Measurements from ENCODE around the gene FGF14.

Gene FGF14

DNA sequence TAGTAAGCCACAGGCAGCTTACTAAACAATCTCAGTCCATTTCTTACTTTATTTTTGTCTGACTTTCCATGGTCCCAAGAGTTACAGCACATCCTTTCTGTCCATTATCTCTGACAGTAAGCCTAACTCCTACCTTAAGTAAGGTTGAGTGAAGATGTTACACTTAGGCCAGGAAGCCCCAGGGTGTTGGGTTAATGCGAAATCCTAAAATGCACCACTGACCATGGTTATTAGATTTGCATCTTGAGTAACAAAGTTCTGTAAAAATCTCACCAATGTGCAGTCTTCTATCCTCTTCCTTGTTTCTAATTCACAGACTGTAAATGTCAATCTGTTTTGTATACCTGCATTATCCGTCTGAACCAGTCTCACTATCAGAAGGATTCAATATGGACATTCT is 462.5 kb downstream of the FGF14 start (continued):
- no peak for TF ChIP-seq ZNF398 (tag by site-specific recombination; IDR thresholded peaks at IDR 0.05)
- TF ChIP-seq ZSCAN4 (tag by site-specific recombination; IDR thresholded peaks at IDR 0.05), result no peak
- TF ChIP-seq PRDM10 (tag by site-specific recombination; IDR thresholded peaks at IDR 0.05), result no peak
- TF ChIP-seq TRIM28 (IDR thresholded peaks at IDR 0.05; ENCODE audit: borderline replicate concordance, low read length), result no peak
- no peak for TF ChIP-seq ZNF223 (tag by site-specific recombination; IDR thresholded peaks at IDR 0.05)
- TF ChIP-seq, protein P1, sequence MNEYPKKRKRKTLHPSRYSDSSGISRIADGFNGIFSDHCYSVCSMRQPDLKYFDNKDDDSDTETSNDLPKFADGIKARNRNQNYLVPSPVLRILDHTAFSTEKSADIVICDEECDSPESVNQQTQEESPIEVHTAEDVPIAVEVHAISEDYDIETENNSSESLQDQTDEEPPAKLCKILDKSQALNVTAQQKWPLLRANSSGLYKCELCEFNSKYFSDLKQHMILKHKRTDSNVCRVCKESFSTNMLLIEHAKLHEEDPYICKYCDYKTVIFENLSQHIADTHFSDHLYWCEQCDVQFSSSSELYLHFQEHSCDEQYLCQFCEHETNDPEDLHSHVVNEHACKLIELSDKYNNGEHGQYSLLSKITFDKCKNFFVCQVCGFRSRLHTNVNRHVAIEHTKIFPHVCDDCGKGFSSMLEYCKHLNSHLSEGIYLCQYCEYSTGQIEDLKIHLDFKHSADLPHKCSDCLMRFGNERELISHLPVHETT (tag by site-specific recombination; IDR thresholded peaks at IDR 0.05), result no peak
- TF ChIP-seq ZNF362 (tag by site-specific recombination; IDR thresholded peaks at IDR 0.05), result no peak
- TF ChIP-seq ZNF391 (tag by site-specific recombination; IDR thresholded peaks at IDR 0.05; ENCODE audit: borderline replicate concordance, low read depth), result no peak
- no peak for TF ChIP-seq ZNF571 (tag by site-specific recombination; IDR thresholded peaks at IDR 0.05)
- no peak for TF ChIP-seq ZFP3 (tag by site-specific recombination; IDR thresholded peaks at IDR 0.05; ENCODE audit: low read depth)

DNA sequence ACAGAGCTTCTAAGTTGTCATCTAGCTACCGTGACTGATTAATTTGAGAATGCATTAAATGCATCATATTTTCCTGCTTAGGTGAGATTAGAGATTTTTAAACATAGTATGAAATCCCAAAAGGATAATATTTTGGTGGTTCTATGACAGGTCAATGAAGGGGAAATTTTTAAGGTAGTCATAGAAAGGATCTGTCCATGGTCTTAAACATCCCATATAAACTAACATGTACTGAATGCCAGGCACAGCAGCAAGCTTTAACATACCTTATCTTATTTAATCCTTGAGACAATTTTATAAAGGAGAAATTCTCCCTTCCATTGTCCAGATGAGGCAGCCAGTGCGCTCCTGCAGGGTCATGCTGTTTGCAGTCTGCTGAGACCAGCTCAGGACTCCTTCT is 466.0 kb downstream of the FGF14 start:
- no peak for TF ChIP-seq ZNF48 (tag by site-specific recombination; IDR thresholded peaks at IDR 0.05)
- TF ChIP-seq REST (tag by site-specific recombination; IDR thresholded peaks at IDR 0.05), result peak; percentile 69; the same call in 1 of the 2 replicates
- Histone ChIP-seq H3K4me3 (ENCODE audit: low read depth, low read length) (no peak overlapping the region), H3K4me1 (ENCODE audit: control insufficient read depth, insufficient read depth, low read length) (no peaks in the 10 kb centered on the region), H3K36me3 (ENCODE audit: control insufficient read depth in 2 of 2, insufficient read depth in 1 of 2, low read length in 2 of 2) (no peaks in the 10 kb centered on the region), H3K27ac (ENCODE audit: extremely low read depth, low read depth, low read length) (no peak overlapping the region), H3K9me3 (ENCODE audit: control insufficient read depth, insufficient read depth, low read depth, low read length) (no peaks in the 10 kb centered on the region)
- CTCF ChIA-PET, result no interaction called here
- POLR2A ChIA-PET, result no interaction called here
